ENCODE measurements around the gene PIGR. TPM values are rescaled to one million over a fixed set of nuclear protein-coding genes. Genes with fewer than 3 reads are reported as not detected.
"Not testable (repeated sequence)": the region's sequence is repeated elsewhere in the genome, so short reads cannot be mapped to it uniquely, and the experiment has no call there.

PIGR gene
- total and polyA plus RNA-seq, 9 donors, result under 0.01 to 2.3 (median 0.05) TPM; not detected in 2

- H3K27ac ChIP-seq (ENCODE audit: low read length); H3K27me3 ChIP-seq (ENCODE audit: control insufficient read depth, insufficient read depth, low read length); DNase-seq; H3K4me3 ChIP-seq (ENCODE audit: low read length); H3K9me3 ChIP-seq (replicated peaks; ENCODE audit: control insufficient read depth, low read depth, low read length); H3K36me3 ChIP-seq (ENCODE audit: control insufficient read depth, insufficient read depth, low read length): not testable (repeated sequence)
- 86% methylated on average over 3 of the region's 4 CpGs for WGBS (ENCODE audit: insufficient coverage)
- H3K4me1 ChIP-seq (ENCODE audit: control insufficient read depth, insufficient read depth, low read length), result peaks cover 15% of the 10 kb centered on the region
Measured at GRCh38 chr1:206923961-206924557, 22.2 kb downstream of the PIGR start.

GRCh38 chr1:206923009-206923960 lies 23.0 kb downstream of the PIGR start:
- H3K27ac ChIP-seq (ENCODE audit: low read length), result peak overlapping the region; percentile 72
- H3K9me3 ChIP-seq (replicated peaks; ENCODE audit: control insufficient read depth, low read depth, low read length), result no peaks in the 10 kb centered on the region
- no peaks in the 10 kb centered on the region for H3K36me3 ChIP-seq (ENCODE audit: control insufficient read depth, insufficient read depth, low read length)
- H3K27me3 ChIP-seq (ENCODE audit: control insufficient read depth, insufficient read depth, low read length), result no peaks in the 10 kb centered on the region
- no peak overlapping the region for H3K4me3 ChIP-seq (ENCODE audit: low read length)
- WGBS (ENCODE audit: insufficient coverage), result 77% methylated on average over 6 of the region's 12 CpGs
- peaks cover 15% of the 10 kb centered on the region for H3K4me1 ChIP-seq (ENCODE audit: control insufficient read depth, insufficient read depth, low read length)
- peak; percentile 56 for DNase-seq

GRCh38 chr1:206922524-206922923 lies 23.7 kb downstream of the PIGR start:
- no peak for DNase-seq
- Histone ChIP-seq H3K27me3 (ENCODE audit: control insufficient read depth, insufficient read depth, low read length) (no peaks in the 10 kb centered on the region), H3K9me3 (replicated peaks; ENCODE audit: control insufficient read depth, low read depth, low read length) (no peaks in the 10 kb centered on the region), H3K36me3 (ENCODE audit: control insufficient read depth, insufficient read depth, low read length) (no peaks in the 10 kb centered on the region), H3K27ac (ENCODE audit: low read length) (peak overlapping the region; percentile 72), H3K4me3 (ENCODE audit: low read length) (no peak overlapping the region), H3K4me1 (ENCODE audit: control insufficient read depth, insufficient read depth, low read length) (peaks cover 15% of the 10 kb centered on the region)
- WGBS (ENCODE audit: insufficient coverage), result 71% methylated on average over 1 of the region's 1 CpG

GRCh38 chr1:206921772-206922265 lies 24.4 kb downstream of the PIGR start, which contains the start of gene FCMR:
FCMR (minus strand) TSS chr1:206921941; CDS start chr1:206921854, 87 bp downstream.
- H3K4me1 ChIP-seq (ENCODE audit: control insufficient read depth, insufficient read depth, low read length), result peaks cover 15% of the 10 kb centered on the region
- no peaks in the 10 kb centered on the region for H3K36me3 ChIP-seq (ENCODE audit: control insufficient read depth, insufficient read depth, low read length)
- H3K27ac ChIP-seq (ENCODE audit: low read length), result peak within 1 kb of the TSS; percentile 75
- WGBS (ENCODE audit: insufficient coverage), result 62% methylated on average over 2 of the region's 7 CpGs
- DNase-seq, result peak; percentile 79
- no peaks in the 10 kb centered on the region for H3K9me3 ChIP-seq (replicated peaks; ENCODE audit: control insufficient read depth, low read depth, low read length)
- H3K4me3 ChIP-seq (ENCODE audit: low read length), result no peak within 1 kb of the TSS
- no peaks in the 10 kb centered on the region for H3K27me3 ChIP-seq (ENCODE audit: control insufficient read depth, insufficient read depth, low read length)

- Histone ChIP-seq H3K36me3 (ENCODE audit: control insufficient read depth, insufficient read depth, low read length) (no peaks in the 10 kb centered on the region), H3K4me1 (ENCODE audit: control insufficient read depth, insufficient read depth, low read length) (peaks cover 8% of the 10 kb centered on the region), H3K27ac (ENCODE audit: low read length) (no peak overlapping the region), H3K9me3 (replicated peaks; ENCODE audit: control insufficient read depth, low read depth, low read length) (no peaks in the 10 kb centered on the region), H3K4me3 (ENCODE audit: low read length) (no peak overlapping the region), H3K27me3 (ENCODE audit: control insufficient read depth, insufficient read depth, low read length) (peaks cover 8% of the 10 kb centered on the region)
- DNase-seq, result no peak
- WGBS (ENCODE audit: insufficient coverage), result 64% methylated on average over 3 of the region's 3 CpGs
Measured at GRCh38 chr1:206918076-206918475, 28.2 kb downstream of the PIGR start.

GRCh38 chr1:206916000-206916709 lies 30.1 kb downstream of the PIGR start:
- no peak for DNase-seq
- no peaks in the 10 kb centered on the region for H3K9me3 ChIP-seq (replicated peaks; ENCODE audit: control insufficient read depth, low read depth, low read length)
- no peak overlapping the region for H3K4me3 ChIP-seq (ENCODE audit: low read length)
- H3K36me3 ChIP-seq (ENCODE audit: control insufficient read depth, insufficient read depth, low read length), result no peaks in the 10 kb centered on the region
- WGBS (ENCODE audit: insufficient coverage), result 68% methylated on average over 5 of the region's 8 CpGs
- H3K4me1 ChIP-seq (ENCODE audit: control insufficient read depth, insufficient read depth, low read length), result no peaks in the 10 kb centered on the region
- peaks cover 19% of the 10 kb centered on the region for H3K27me3 ChIP-seq (ENCODE audit: control insufficient read depth, insufficient read depth, low read length)
- no peak overlapping the region for H3K27ac ChIP-seq (ENCODE audit: low read length)

- Histone ChIP-seq H3K4me1 (ENCODE audit: control insufficient read depth, insufficient read depth, low read length) (no peaks in the 10 kb centered on the region), H3K27ac (ENCODE audit: low read length) (no peak overlapping the region), H3K9me3 (replicated peaks; ENCODE audit: control insufficient read depth, low read depth, low read length) (no peaks in the 10 kb centered on the region), H3K4me3 (ENCODE audit: low read length) (no peak overlapping the region), H3K27me3 (ENCODE audit: control insufficient read depth, insufficient read depth, low read length) (peaks cover 22% of the 10 kb centered on the region), H3K36me3 (ENCODE audit: control insufficient read depth, insufficient read depth, low read length) (no peaks in the 10 kb centered on the region)
- 86% methylated on average over 12 of the region's 15 CpGs for WGBS (ENCODE audit: insufficient coverage)
- DNase-seq, result no peak
Measured at GRCh38 chr1:206915030-206915735, 31.1 kb downstream of the PIGR start.

GRCh38 chr1:206913766-206914537 lies 32.3 kb downstream of the PIGR start:
- DNase-seq, result no peak
- Histone ChIP-seq H3K27me3 (ENCODE audit: control insufficient read depth, insufficient read depth, low read length) (peaks cover 34% of the 10 kb centered on the region), H3K4me3 (ENCODE audit: low read length) (no peak overlapping the region), H3K9me3 (replicated peaks; ENCODE audit: control insufficient read depth, low read depth, low read length) (no peaks in the 10 kb centered on the region), H3K27ac (ENCODE audit: low read length) (no peak overlapping the region), H3K36me3 (ENCODE audit: control insufficient read depth, insufficient read depth, low read length) (no peaks in the 10 kb centered on the region), H3K4me1 (ENCODE audit: control insufficient read depth, insufficient read depth, low read length) (peaks cover 11% of the 10 kb centered on the region)
- 92% methylated on average over 6 of the region's 12 CpGs for WGBS (ENCODE audit: insufficient coverage)

- 22% methylated on average over 6 of the region's 7 CpGs for WGBS (ENCODE audit: insufficient coverage)
- H3K27me3 ChIP-seq (ENCODE audit: control insufficient read depth, insufficient read depth, low read length), result peaks cover 47% of the 10 kb centered on the region
- no peaks in the 10 kb centered on the region for H3K9me3 ChIP-seq (replicated peaks; ENCODE audit: control insufficient read depth, low read depth, low read length)
- H3K36me3 ChIP-seq (ENCODE audit: control insufficient read depth, insufficient read depth, low read length), result no peaks in the 10 kb centered on the region
- DNase-seq, result peak; percentile 91
- peaks cover 11% of the 10 kb centered on the region for H3K4me1 ChIP-seq (ENCODE audit: control insufficient read depth, insufficient read depth, low read length)
- no peak overlapping the region for H3K4me3 ChIP-seq (ENCODE audit: low read length)
- H3K27ac ChIP-seq (ENCODE audit: low read length), result no peak overlapping the region
Measured at GRCh38 chr1:206912445-206913095, 33.7 kb downstream of the PIGR start.

Data from muscle of leg (tissue), 11 donors.